GM12801 (cell line): ENCODE results near the gene NRDE2.

Source experiments
- CTCF ChIP-seq: IDR thresholded peaks from one replicate; pipeline ENCODE4 v1.5.1; 2011; ENCODE audit warnings: control low read depth; ENCODE audit not compliant: insufficient read length; ENCODE audit errors: extremely low read depth

The NRDE2 gene

GRCh38 chr14:90235179-90235976 is 96.4 kb downstream of the NRDE2 start:
- no peak for TF ChIP-seq CTCF

DNA sequence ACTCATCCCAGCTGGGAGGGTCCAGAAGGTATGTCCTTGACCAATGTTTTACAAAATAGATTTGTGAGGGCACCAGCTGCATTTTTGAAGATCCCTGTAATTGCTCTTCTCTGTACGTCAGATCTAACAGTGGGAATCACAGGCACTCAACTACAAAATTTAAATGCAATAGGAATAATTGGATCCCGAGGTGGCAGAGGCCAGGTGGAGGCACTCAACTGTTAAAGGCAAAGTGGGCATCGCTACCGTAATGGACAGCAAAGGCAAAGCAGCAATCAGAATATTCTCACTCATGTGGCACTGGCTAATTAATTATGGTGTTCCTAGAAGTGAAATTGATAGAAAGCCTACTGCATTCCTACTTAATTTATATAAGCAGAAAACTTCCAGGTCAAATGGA is 103.3 kb downstream of the NRDE2 start:
- no peak for TF ChIP-seq CTCF
